Activated CD4-positive, alpha-beta T cell treated with anti-CD3 and anti-CD28 coated beads for 48 hours (primary cell): ENCODE results near the gene ATN1.
"Not testable (repeated sequence)": the region's sequence is repeated elsewhere in the genome, so short reads cannot be mapped to it uniquely, and the experiment has no call there.

Source experiments
- DNase-seq: peaks from one replicate; pipeline ENCODE4 v3.0.0-alpha.2; 2020

ATN1 gene

GRCh38 chr12:6905414-6906040 is 22.2 kb upstream of the ATN1 start:
- no peak for DNase-seq

- not testable (repeated sequence) for DNase-seq
These were observed 19.6 kb upstream of the ATN1 start for GRCh38 chr12:6908141-6908540.

GRCh38 chr12:6909421-6910145 is 18.2 kb upstream of the ATN1 start:
- no peak for DNase-seq

- no peak for DNase-seq
These were observed 15.4 kb upstream of the ATN1 start for GRCh38 chr12:6912164-6912935.

- DNase-seq: peak; percentile 86
These were observed 13.4 kb upstream of the ATN1 start, which contains the start of gene ENO2 for GRCh38 chr12:6914246-6914946. ENO2 (plus strand) TSS chr12:6914580; CDS start chr12:6915833, 1,253 bp downstream.

GRCh38 chr12:6914947-6915788 is 12.6 kb upstream of the ATN1 start:
- peak; percentile 46 for DNase-seq

GRCh38 chr12:6915789-6916285 is 11.9 kb upstream of the ATN1 start:
- DNase-seq: no peak

- DNase-seq: no peak
These were observed 11.1 kb upstream of the ATN1 start for GRCh38 chr12:6916426-6917200.

- no peak for DNase-seq
These were observed 10.1 kb upstream of the ATN1 start for GRCh38 chr12:6917491-6918231.

- no peak for DNase-seq
These were observed 8.2 kb upstream of the ATN1 start for GRCh38 chr12:6919588-6919987.

- no peak for DNase-seq
These were observed 6.2 kb upstream of the ATN1 start for GRCh38 chr12:6921539-6921938.

- no peak for DNase-seq
These were observed 5.5 kb upstream of the ATN1 start for GRCh38 chr12:6921996-6922946.

- no peak for DNase-seq
These were observed 4.6 kb upstream of the ATN1 start for GRCh38 chr12:6923003-6923732.

GRCh38 chr12:6923851-6924250 is 3.9 kb upstream of the ATN1 start:
- DNase-seq: no peak

GRCh38 chr12:6925239-6925539 is 2.6 kb upstream of the ATN1 start:
- no peak for DNase-seq

GRCh38 chr12:6925540-6926279 is 2.0 kb upstream of the ATN1 start:
- no peak for DNase-seq

GRCh38 chr12:6928022-6928702 is 403 bp downstream of the ATN1 start:
- DNase-seq: no peak
